ENCODE measurements around the gene UPF1. TPM values are rescaled to one million over a fixed set of nuclear protein-coding genes. Genes with fewer than 3 reads are reported as not detected.
"Not testable (repeated sequence)": the region's sequence is repeated elsewhere in the genome, so short reads cannot be mapped to it uniquely, and the experiment has no call there.

UPF1 gene
- polyA plus RNA-seq, 1 of the 3 experiments (the other 2 are of a cell fraction) = 33.3 TPM

GRCh38 chr19:18900700-18901481 is 69.1 kb downstream of the UPF1 start (continued):
- TF ChIP-seq, protein P1, sequence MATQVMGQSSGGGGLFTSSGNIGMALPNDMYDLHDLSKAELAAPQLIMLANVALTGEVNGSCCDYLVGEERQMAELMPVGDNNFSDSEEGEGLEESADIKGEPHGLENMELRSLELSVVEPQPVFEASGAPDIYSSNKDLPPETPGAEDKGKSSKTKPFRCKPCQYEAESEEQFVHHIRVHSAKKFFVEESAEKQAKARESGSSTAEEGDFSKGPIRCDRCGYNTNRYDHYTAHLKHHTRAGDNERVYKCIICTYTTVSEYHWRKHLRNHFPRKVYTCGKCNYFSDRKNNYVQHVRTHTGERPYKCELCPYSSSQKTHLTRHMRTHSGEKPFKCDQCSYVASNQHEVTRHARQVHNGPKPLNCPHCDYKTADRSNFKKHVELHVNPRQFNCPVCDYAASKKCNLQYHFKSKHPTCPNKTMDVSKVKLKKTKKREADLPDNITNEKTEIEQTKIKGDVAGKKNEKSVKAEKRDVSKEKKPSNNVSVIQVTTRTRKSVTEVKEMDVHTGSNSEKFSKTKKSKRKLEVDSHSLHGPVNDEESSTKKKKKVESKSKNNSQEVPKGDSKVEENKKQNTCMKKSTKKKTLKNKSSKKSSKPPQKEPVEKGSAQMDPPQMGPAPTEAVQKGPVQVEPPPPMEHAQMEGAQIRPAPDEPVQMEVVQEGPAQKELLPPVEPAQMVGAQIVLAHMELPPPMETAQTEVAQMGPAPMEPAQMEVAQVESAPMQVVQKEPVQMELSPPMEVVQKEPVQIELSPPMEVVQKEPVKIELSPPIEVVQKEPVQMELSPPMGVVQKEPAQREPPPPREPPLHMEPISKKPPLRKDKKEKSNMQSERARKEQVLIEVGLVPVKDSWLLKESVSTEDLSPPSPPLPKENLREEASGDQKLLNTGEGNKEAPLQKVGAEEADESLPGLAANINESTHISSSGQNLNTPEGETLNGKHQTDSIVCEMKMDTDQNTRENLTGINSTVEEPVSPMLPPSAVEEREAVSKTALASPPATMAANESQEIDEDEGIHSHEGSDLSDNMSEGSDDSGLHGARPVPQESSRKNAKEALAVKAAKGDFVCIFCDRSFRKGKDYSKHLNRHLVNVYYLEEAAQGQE (IDR thresholded peaks at IDR 0.05; ENCODE audit: low read depth, low read length) = no peak

DNA sequence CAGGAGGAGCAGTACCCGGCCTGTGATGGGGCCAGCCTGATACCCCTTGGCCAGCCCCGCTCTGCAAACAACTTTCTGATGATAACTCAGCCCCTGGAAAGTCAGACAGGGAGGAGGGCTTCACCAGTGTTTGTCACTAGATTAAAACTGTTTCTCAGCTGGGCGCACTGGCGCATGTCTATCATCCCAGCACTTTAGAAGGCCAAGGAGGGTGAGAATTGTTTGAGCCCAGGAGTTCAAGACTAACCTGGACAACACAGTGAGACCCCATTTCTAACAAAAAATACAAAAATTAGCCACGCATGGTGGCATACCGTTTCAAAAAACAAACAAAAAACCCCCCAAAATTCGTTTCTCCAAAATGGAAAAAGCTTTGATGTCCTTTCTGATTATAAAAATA is 69.7 kb downstream of the UPF1 start:
- H3K4me2 ChIP-seq = no peak overlapping the region
- ChIA-PET CTCF (no interaction called here), POLR2A (no interaction called here)
- 82% methylated on average over 7 of the region's 7 CpGs for WGBS (ENCODE audit: low lambda C conversion rate)
- H3K9ac ChIP-seq = no peak overlapping the region
- H3K27me3 ChIP-seq (ENCODE audit: insufficient read depth) = no peaks in the 10 kb centered on the region
- peaks cover 0 to 8% of the 10 kb centered on the region in 2 experiments; a peak in 1 of 4 replicates for H3K4me1 ChIP-seq (ENCODE audit: control insufficient read depth in 1 of 2, insufficient read depth in 2 of 2, low read depth in 1 of 2, low read length in 1 of 2)
- DNase-seq = no peak
- peaks cover 9% of the 10 kb centered on the region for H3F3A ChIP-seq (replicated peaks; ENCODE audit: insufficient read depth)
- H2AFZ ChIP-seq (ENCODE audit: low read depth) = no peak overlapping the region
- H3K79me2 ChIP-seq (ENCODE audit: insufficient read depth) = no peaks in the 10 kb centered on the region
- TF ChIP-seq GABPA (IDR thresholded peaks at IDR 0.05; ENCODE audit: low read depth) (no peak), NRF1 (IDR thresholded peaks at IDR 0.05; ENCODE audit: low read depth, low read length) (no peak), RFX5 (IDR thresholded peaks at IDR 0.05; ENCODE audit: low read length) (no peak), JUND (IDR thresholded peaks at IDR 0.05) (no peak), EP300 (IDR thresholded peaks at IDR 0.05; ENCODE audit: borderline replicate concordance in 1 of 2, low read depth in 1 of 2, low read length in 1 of 2) (no peak), FOXM1 (IDR thresholded peaks at IDR 0.05; ENCODE audit: low read depth) (no peak), FOXJ3 (CRISPR knock-in tag; IDR thresholded peaks at IDR 0.05) (no peak), POLR2AphosphoS5 (IDR thresholded peaks at IDR 0.05; ENCODE audit: low read depth, low read length) (no peak), MAX (IDR thresholded peaks at IDR 0.05; ENCODE audit: low read depth) (no peak), GATA2 (CRISPR knock-in tag; IDR thresholded peaks at IDR 0.05) (no peak), EZH2phosphoT487 (IDR thresholded peaks at IDR 0.05; ENCODE audit: borderline replicate concordance, low read depth) (no peak), RXRA (IDR thresholded peaks at IDR 0.05; ENCODE audit: borderline replicate concordance, low read depth) (no peak)
- no peak overlapping the region for H3K27ac ChIP-seq (ENCODE audit: low read depth in 2 of 2, low read length in 1 of 2)
- H3K9me3 ChIP-seq = no peaks in the 10 kb centered on the region
- no peak overlapping the region for H3K4me3 ChIP-seq (ENCODE audit: low read depth in 2 of 2, low read length in 1 of 2)
- H4K20me1 ChIP-seq (ENCODE audit: insufficient read depth) = no peaks in the 10 kb centered on the region
- no peaks in the 10 kb centered on the region for H3K9me2 ChIP-seq
- peaks cover 3 to 49% of the 10 kb centered on the region in 2 experiments for H3K36me3 ChIP-seq (replicated peaks in 1 of 2; ENCODE audit: control insufficient read depth in 1 of 2, insufficient read depth in 2 of 2, low read length in 1 of 2)

- H4K20me1 ChIP-seq (ENCODE audit: insufficient read depth); DNase-seq; POLR2A ChIA-PET; H3K79me2 ChIP-seq (ENCODE audit: insufficient read depth); H3K9ac ChIP-seq; H3K4me1 ChIP-seq (ENCODE audit: control insufficient read depth in 1 of 2, insufficient read depth in 2 of 2, low read depth in 1 of 2, low read length in 1 of 2); H3K9me3 ChIP-seq; H3K27ac ChIP-seq (ENCODE audit: low read depth in 2 of 2, low read length in 1 of 2); H3K4me3 ChIP-seq (ENCODE audit: low read depth in 2 of 2, low read length in 1 of 2); H3F3A ChIP-seq (replicated peaks; ENCODE audit: insufficient read depth); H3K9me2 ChIP-seq; H3K4me2 ChIP-seq; H2AFZ ChIP-seq (ENCODE audit: low read depth); H3K27me3 ChIP-seq (ENCODE audit: insufficient read depth): not testable (repeated sequence)
- WGBS (ENCODE audit: low lambda C conversion rate) = 97% methylated on average over 5 of the region's 5 CpGs
- CTCF ChIA-PET = interaction anchor here (0.5 to 2.9 kb wide), 3 partner anchors 36 to 266 kb away, joined by 3 to 11 read pairs (median 5); no protein-coding TSS in a partner anchor
- H3K36me3 ChIP-seq (replicated peaks in 1 of 2; ENCODE audit: control insufficient read depth in 1 of 2, insufficient read depth in 2 of 2, low read length in 1 of 2) = peaks cover 3 to 59% of the 10 kb centered on the region in 2 experiments
Measured at GRCh38 chr19:18902519-18902918, 70.8 kb downstream of the UPF1 start.

Measured in SK-N-SH (cell line).